Measurements from ENCODE around the gene PMEPA1.

The PMEPA1 gene

DNA sequence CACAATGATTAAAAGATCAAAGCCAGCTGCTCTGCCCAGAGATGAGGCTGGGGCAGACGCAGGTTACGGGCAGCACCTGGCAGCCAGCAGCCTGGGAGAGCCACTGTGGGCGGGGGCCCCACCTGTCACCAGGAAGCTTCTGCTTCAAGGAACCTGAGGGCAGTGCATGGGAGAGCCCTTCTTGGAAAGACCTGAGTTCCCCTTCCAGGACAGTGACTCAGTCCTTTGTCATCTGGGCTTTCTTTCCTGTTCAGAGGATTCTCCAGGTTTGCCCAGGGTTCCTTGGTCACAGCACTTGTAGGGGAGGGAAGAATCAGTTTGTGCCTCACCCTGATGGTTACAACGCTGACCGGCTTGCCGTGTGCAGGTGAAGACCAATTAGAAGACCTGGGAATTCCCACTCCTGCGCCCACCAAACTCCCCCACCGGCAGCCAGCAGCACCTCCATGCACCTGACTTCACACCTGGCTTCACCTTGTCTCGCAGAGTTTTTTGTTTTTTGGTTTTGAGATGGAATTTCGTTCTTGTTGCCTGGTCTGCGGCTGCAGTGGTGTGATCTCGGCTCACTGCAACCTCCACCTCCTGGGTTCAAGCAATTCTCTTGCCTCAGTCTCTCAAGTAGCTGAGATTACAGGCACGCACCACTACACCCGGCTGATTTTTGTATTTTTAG is 91.6 kb downstream of the PMEPA1 start:
- no peak for DNase-seq (ENCODE audit: low spot score)

GRCh38 chr20:57617079-57617795 is 92.6 kb downstream of the PMEPA1 start:
- no peak for DNase-seq (ENCODE audit: low spot score)
- H3K36me3 ChIP-seq (replicated peaks in 1 of 2; ENCODE audit: control insufficient read depth in 2 of 2, insufficient read depth in 2 of 2, low read length in 2 of 2): no peaks in the 10 kb centered on the region
- peaks cover 0 to 28% (median 2%) of the 10 kb centered on the region in 3 experiments for H3K27me3 ChIP-seq (ENCODE audit: control insufficient read depth in 3 of 3, insufficient read depth in 3 of 3, low read depth in 1 of 3, low read length in 3 of 3)
- H3K4me2 ChIP-seq (ENCODE audit: insufficient read depth, low read length, poor library complexity, severe bottlenecking): no peak overlapping the region
- no peak overlapping the region for H2AK5ac ChIP-seq (ENCODE audit: low read depth, low read length)
- H3K9ac ChIP-seq (ENCODE audit: low read depth, low read length, poor library complexity): no peak overlapping the region
- H3K4ac ChIP-seq (ENCODE audit: low read length): no peak overlapping the region
- no peak overlapping the region for H4K91ac ChIP-seq (ENCODE audit: low read depth, low read length, poor library complexity)
- H3K23ac ChIP-seq (ENCODE audit: low read depth, low read length, poor library complexity): no peak overlapping the region
- H2BK5ac ChIP-seq (ENCODE audit: low read length): no peak overlapping the region
- H3K9me3 ChIP-seq (replicated peaks in 1 of 2; ENCODE audit: control insufficient read depth in 2 of 2, insufficient read depth in 1 of 2, low read depth in 1 of 2, low read length in 2 of 2): no peaks in the 10 kb centered on the region
- peak overlapping the region; percentile 42 for H3K14ac ChIP-seq (ENCODE audit: low read length)
- no peak overlapping the region for H4K8ac ChIP-seq (ENCODE audit: low read depth, low read length)
- H2BK15ac ChIP-seq (ENCODE audit: low read length): peak overlapping the region; percentile 7
- H2BK120ac ChIP-seq (ENCODE audit: low read depth, low read length): no peak overlapping the region
- no peak overlapping the region for H3K4me3 ChIP-seq (ENCODE audit: low read length in 2 of 2)
- no peak overlapping the region for H3K27ac ChIP-seq (replicated peaks; ENCODE audit: low read length)
- no peak overlapping the region for H3K18ac ChIP-seq (ENCODE audit: low read length)
- no peaks in the 10 kb centered on the region for H3K79me1 ChIP-seq (ENCODE audit: low read depth, low read length)
- H2AFZ ChIP-seq (ENCODE audit: low read length): no peak overlapping the region
- WGBS, 2 donors (ENCODE audit: extremely low coverage in 2 of 2, insufficient read length in 2 of 2, insufficient replicate concordance in 1 of 2): no CpG with 5 or more reads among the region's 6 CpGs
- no peak overlapping the region for H2BK12ac ChIP-seq (ENCODE audit: low read length)
- H3K4me1 ChIP-seq (ENCODE audit: control insufficient read depth in 2 of 2, insufficient read depth in 1 of 2, low read depth in 1 of 2, low read length in 2 of 2): no peaks in the 10 kb centered on the region

More for the DNA sequence above, 91.6 kb downstream of the PMEPA1 start:
- H2BK15ac ChIP-seq (ENCODE audit: low read length): no peak overlapping the region
- H3K79me1 ChIP-seq (ENCODE audit: low read depth, low read length): no peaks in the 10 kb centered on the region
- H3K36me3 ChIP-seq (replicated peaks in 1 of 2; ENCODE audit: control insufficient read depth in 2 of 2, insufficient read depth in 2 of 2, low read length in 2 of 2): no peaks in the 10 kb centered on the region
- no CpG with 5 or more reads among the region's 14 CpGs for WGBS, 2 donors (ENCODE audit: extremely low coverage in 2 of 2, insufficient read length in 2 of 2, insufficient replicate concordance in 1 of 2)
- H4K8ac ChIP-seq (ENCODE audit: low read depth, low read length): no peak overlapping the region
- H2AK5ac ChIP-seq (ENCODE audit: low read depth, low read length): no peak overlapping the region
- no peak overlapping the region for H3K23ac ChIP-seq (ENCODE audit: low read depth, low read length, poor library complexity)
- no peak overlapping the region for H4K91ac ChIP-seq (ENCODE audit: low read depth, low read length, poor library complexity)
- H3K27ac ChIP-seq (replicated peaks; ENCODE audit: low read length): no peak overlapping the region
- H3K27me3 ChIP-seq (ENCODE audit: control insufficient read depth in 3 of 3, insufficient read depth in 3 of 3, low read depth in 1 of 3, low read length in 3 of 3): peaks cover 0 to 25% (median 2%) of the 10 kb centered on the region in 3 experiments
- H2BK12ac ChIP-seq (ENCODE audit: low read length): no peak overlapping the region
- H2BK120ac ChIP-seq (ENCODE audit: low read depth, low read length): no peak overlapping the region
- H2AFZ ChIP-seq (ENCODE audit: low read length): no peak overlapping the region
- H3K9ac ChIP-seq (ENCODE audit: low read depth, low read length, poor library complexity): no peak overlapping the region
- H3K4me1 ChIP-seq (ENCODE audit: control insufficient read depth in 2 of 2, insufficient read depth in 1 of 2, low read depth in 1 of 2, low read length in 2 of 2): peaks cover 0 to 1% of the 10 kb centered on the region in 2 donors
- no peak overlapping the region for H3K18ac ChIP-seq (ENCODE audit: low read length)
- no peak overlapping the region for H3K4me3 ChIP-seq (ENCODE audit: low read length in 2 of 2)
- peaks cover 0 to 2% of the 10 kb centered on the region in 2 donors for H3K9me3 ChIP-seq (replicated peaks in 1 of 2; ENCODE audit: control insufficient read depth in 2 of 2, insufficient read depth in 1 of 2, low read depth in 1 of 2, low read length in 2 of 2)
- no peak overlapping the region for H2BK5ac ChIP-seq (ENCODE audit: low read length)
- H3K4ac ChIP-seq (ENCODE audit: low read length): no peak overlapping the region
- no peak overlapping the region for H3K4me2 ChIP-seq (ENCODE audit: insufficient read depth, low read length, poor library complexity, severe bottlenecking)
- H3K14ac ChIP-seq (ENCODE audit: low read length): no peak overlapping the region

DNA sequence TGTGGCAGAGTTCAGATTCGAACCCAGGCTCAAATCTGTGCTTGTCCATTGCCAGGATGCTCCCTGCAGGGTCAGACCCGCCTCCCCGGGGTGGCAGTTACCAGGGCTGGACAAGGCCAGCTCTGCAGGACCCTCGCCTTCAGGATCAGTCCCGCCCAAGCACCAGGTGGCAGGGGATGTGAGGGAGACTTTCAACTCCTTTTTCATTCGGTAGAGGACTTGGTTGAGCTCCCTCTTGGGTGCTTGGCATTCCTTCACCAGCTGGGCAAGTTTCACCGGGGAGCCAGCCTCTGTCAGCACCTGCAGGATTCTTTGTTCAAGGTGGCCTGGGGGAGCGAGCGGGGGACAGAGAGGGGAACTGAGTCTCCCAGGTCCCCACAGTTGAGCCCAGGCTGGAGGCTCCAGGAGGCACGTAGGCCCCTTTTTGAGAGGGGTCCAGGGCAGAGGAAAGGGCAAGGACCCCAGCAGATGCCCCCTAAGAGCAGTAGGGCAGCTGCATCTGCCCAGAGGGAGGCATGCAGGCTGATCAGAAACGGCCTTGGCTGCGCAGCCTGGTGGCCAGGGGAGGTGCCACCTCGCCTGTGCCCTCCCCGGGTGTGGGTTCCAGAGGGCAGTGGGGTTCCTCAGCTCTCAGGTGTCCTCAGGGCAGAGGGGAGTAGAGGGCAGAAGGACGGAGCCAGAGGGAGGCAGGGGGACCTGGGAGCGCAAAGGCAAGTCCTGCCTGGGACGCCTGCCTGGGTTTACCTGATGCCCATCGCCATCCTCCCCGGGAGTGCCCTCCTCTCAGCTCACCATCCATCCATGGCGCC is 93.5 kb downstream of the PMEPA1 start:
- Histone ChIP-seq H2BK15ac (ENCODE audit: low read length) (no peak overlapping the region), H3K4ac (ENCODE audit: low read length) (no peak overlapping the region), H3K36me3 (replicated peaks in 1 of 2; ENCODE audit: control insufficient read depth in 2 of 2, insufficient read depth in 2 of 2, low read length in 2 of 2) (no peaks in the 10 kb centered on the region), H4K8ac (ENCODE audit: low read depth, low read length) (no peak overlapping the region), H3K23ac (ENCODE audit: low read depth, low read length, poor library complexity) (no peak overlapping the region), H2BK12ac (ENCODE audit: low read length) (no peak overlapping the region), H3K4me1 (ENCODE audit: control insufficient read depth in 2 of 2, insufficient read depth in 1 of 2, low read depth in 1 of 2, low read length in 2 of 2) (no peaks in the 10 kb centered on the region), H3K18ac (ENCODE audit: low read length) (peak overlapping the region; percentile 50), H2BK5ac (ENCODE audit: low read length) (no peak overlapping the region), H2AFZ (ENCODE audit: low read length) (no peak overlapping the region), H3K4me3 (ENCODE audit: low read length in 2 of 2) (no peak overlapping the region), H3K27me3 (ENCODE audit: control insufficient read depth in 3 of 3, insufficient read depth in 3 of 3, low read depth in 1 of 3, low read length in 3 of 3) (peaks cover 0 to 29% (median 2%) of the 10 kb centered on the region in 3 experiments), H3K79me1 (ENCODE audit: low read depth, low read length) (no peaks in the 10 kb centered on the region), H2BK120ac (ENCODE audit: low read depth, low read length) (no peak overlapping the region), H3K9me3 (replicated peaks in 1 of 2; ENCODE audit: control insufficient read depth in 2 of 2, insufficient read depth in 1 of 2, low read depth in 1 of 2, low read length in 2 of 2) (no peaks in the 10 kb centered on the region), H3K4me2 (ENCODE audit: insufficient read depth, low read length, poor library complexity, severe bottlenecking) (no peak overlapping the region), H3K27ac (replicated peaks; ENCODE audit: low read length) (no peak overlapping the region), H3K14ac (ENCODE audit: low read length) (peak overlapping the region; percentile 87), H3K9ac (ENCODE audit: low read depth, low read length, poor library complexity) (peak overlapping the region; percentile 30), H4K91ac (ENCODE audit: low read depth, low read length, poor library complexity) (no peak overlapping the region), H2AK5ac (ENCODE audit: low read depth, low read length) (peak overlapping the region; percentile 62)
- DNase-seq (ENCODE audit: low spot score): no peak
- no CpG with 5 or more reads among the region's 20 CpGs for WGBS, 2 donors (ENCODE audit: extremely low coverage in 2 of 2, insufficient read length in 2 of 2, insufficient replicate concordance in 1 of 2)

- no peaks in the 10 kb centered on the region for H3K36me3 ChIP-seq (replicated peaks in 1 of 2; ENCODE audit: control insufficient read depth in 2 of 2, insufficient read depth in 2 of 2, low read length in 2 of 2)
- DNase-seq (ENCODE audit: low spot score): no peak
- no peak overlapping the region for H2BK120ac ChIP-seq (ENCODE audit: low read depth, low read length)
- H3K9me3 ChIP-seq (replicated peaks in 1 of 2; ENCODE audit: control insufficient read depth in 2 of 2, insufficient read depth in 1 of 2, low read depth in 1 of 2, low read length in 2 of 2): no peaks in the 10 kb centered on the region
- H3K27me3 ChIP-seq (ENCODE audit: control insufficient read depth in 3 of 3, insufficient read depth in 3 of 3, low read depth in 1 of 3, low read length in 3 of 3): peaks cover 0 to 26% (median 2%) of the 10 kb centered on the region in 3 experiments
- H3K9ac ChIP-seq (ENCODE audit: low read depth, low read length, poor library complexity): no peak overlapping the region
- H3K4ac ChIP-seq (ENCODE audit: low read length): no peak overlapping the region
- no peak overlapping the region for H2AK5ac ChIP-seq (ENCODE audit: low read depth, low read length)
- H2BK15ac ChIP-seq (ENCODE audit: low read length): no peak overlapping the region
- H3K14ac ChIP-seq (ENCODE audit: low read length): no peak overlapping the region
- peak overlapping the region; percentile 56 for H3K23ac ChIP-seq (ENCODE audit: low read depth, low read length, poor library complexity)
- no peaks in the 10 kb centered on the region for H3K79me1 ChIP-seq (ENCODE audit: low read depth, low read length)
- no peak overlapping the region for H2AFZ ChIP-seq (ENCODE audit: low read length)
- H3K27ac ChIP-seq (replicated peaks; ENCODE audit: low read length): no peak overlapping the region
- H4K91ac ChIP-seq (ENCODE audit: low read depth, low read length, poor library complexity): no peak overlapping the region
- H3K4me1 ChIP-seq (ENCODE audit: control insufficient read depth in 2 of 2, insufficient read depth in 1 of 2, low read depth in 1 of 2, low read length in 2 of 2): no peaks in the 10 kb centered on the region
- WGBS, 2 donors (ENCODE audit: extremely low coverage in 2 of 2, insufficient read length in 2 of 2, insufficient replicate concordance in 1 of 2): no CpG with 5 or more reads among the region's 8 CpGs
- H3K4me2 ChIP-seq (ENCODE audit: insufficient read depth, low read length, poor library complexity, severe bottlenecking): no peak overlapping the region
- H3K4me3 ChIP-seq (ENCODE audit: low read length in 2 of 2): no peak overlapping the region
- H2BK5ac ChIP-seq (ENCODE audit: low read length): no peak overlapping the region
- no peak overlapping the region for H4K8ac ChIP-seq (ENCODE audit: low read depth, low read length)
- H3K18ac ChIP-seq (ENCODE audit: low read length): no peak overlapping the region
- H2BK12ac ChIP-seq (ENCODE audit: low read length): no peak overlapping the region
Observed at GRCh38 chr20:57615445-57615811, 94.4 kb downstream of the PMEPA1 start.
